ENCODE data around the gene LSM3. TPM values are rescaled to one million over a fixed set of nuclear protein-coding genes. Genes with fewer than 3 reads are reported as not detected.

The LSM3 gene
- total and polyA plus RNA-seq, 9 of the 15 experiments (the other 6 are each of a cell fraction or from before 2014, with no cell fraction given), result 33.8 to 203 (median 61.2) TPM

GRCh38 chr3:14178247-14179113 lies at the start of gene LSM3, which contains the start of gene XPC (continued):
- 0 out of 2 replicates have a peak, but pooled peaks have one; percentile 61 for TF ChIP-seq ATF6 (CRISPR knock-in tag; IDR thresholded peaks at IDR 0.05)
- peak; percentile 94 for TF ChIP-seq MAFF (IDR thresholded peaks at IDR 0.05; ENCODE audit: low read length)
- peak; percentile 30 for TF ChIP-seq BRD9 (IDR thresholded peaks at IDR 0.05; ENCODE audit: low read depth, partially characterized antibody)
- TF ChIP-seq ZNF347 (CRISPR knock-in tag; IDR thresholded peaks at IDR 0.05; ENCODE audit: low read depth), result no peak
- TF ChIP-seq, protein P1, sequence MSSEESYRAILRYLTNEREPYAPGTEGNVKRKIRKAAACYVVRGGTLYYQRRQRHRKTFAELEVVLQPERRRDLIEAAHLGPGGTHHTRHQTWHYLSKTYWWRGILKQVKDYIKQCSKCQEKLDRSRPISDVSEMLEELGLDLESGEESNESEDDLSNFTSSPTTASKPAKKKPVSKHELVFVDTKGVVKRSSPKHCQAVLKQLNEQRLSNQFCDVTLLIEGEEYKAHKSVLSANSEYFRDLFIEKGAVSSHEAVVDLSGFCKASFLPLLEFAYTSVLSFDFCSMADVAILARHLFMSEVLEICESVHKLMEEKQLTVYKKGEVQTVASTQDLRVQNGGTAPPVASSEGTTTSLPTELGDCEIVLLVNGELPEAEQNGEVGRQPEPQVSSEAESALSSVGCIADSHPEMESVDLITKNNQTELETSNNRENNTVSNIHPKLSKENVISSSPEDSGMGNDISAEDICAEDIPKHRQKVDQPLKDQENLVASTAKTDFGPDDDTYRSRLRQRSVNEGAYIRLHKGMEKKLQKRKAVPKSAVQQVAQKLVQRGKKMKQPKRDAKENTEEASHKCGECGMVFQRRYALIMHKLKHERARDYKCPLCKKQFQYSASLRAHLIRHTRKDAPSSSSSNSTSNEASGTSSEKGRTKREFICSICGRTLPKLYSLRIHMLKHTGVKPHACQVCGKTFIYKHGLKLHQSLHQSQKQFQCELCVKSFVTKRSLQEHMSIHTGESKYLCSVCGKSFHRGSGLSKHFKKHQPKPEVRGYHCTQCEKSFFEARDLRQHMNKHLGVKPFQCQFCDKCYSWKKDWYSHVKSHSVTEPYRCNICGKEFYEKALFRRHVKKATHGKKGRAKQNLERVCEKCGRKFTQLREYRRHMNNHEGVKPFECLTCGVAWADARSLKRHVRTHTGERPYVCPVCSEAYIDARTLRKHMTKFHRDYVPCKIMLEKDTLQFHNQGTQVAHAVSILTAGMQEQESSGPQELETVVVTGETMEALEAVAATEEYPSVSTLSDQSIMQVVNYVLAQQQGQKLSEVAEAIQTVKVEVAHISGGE (CRISPR knock-in tag; IDR thresholded peaks at IDR 0.05), result peak in 1 of 3 experiments; percentile 94; a peak in 3 of 6 replicates
- TF ChIP-seq RNF219 (CRISPR knock-in tag; IDR thresholded peaks at IDR 0.05), result no peak
- peak; percentile 78; the same call in 1 of the 2 replicates for TF ChIP-seq CAMTA2 (CRISPR knock-in tag; conservative IDR thresholded peaks at IDR 0.05)
- TF ChIP-seq, protein P2, sequence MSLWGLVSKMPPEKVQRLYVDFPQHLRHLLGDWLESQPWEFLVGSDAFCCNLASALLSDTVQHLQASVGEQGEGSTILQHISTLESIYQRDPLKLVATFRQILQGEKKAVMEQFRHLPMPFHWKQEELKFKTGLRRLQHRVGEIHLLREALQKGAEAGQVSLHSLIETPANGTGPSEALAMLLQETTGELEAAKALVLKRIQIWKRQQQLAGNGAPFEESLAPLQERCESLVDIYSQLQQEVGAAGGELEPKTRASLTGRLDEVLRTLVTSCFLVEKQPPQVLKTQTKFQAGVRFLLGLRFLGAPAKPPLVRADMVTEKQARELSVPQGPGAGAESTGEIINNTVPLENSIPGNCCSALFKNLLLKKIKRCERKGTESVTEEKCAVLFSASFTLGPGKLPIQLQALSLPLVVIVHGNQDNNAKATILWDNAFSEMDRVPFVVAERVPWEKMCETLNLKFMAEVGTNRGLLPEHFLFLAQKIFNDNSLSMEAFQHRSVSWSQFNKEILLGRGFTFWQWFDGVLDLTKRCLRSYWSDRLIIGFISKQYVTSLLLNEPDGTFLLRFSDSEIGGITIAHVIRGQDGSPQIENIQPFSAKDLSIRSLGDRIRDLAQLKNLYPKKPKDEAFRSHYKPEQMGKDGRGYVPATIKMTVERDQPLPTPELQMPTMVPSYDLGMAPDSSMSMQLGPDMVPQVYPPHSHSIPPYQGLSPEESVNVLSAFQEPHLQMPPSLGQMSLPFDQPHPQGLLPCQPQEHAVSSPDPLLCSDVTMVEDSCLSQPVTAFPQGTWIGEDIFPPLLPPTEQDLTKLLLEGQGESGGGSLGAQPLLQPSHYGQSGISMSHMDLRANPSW (CRISPR knock-in tag; IDR thresholded peaks at IDR 0.05), result peak; percentile 99
- 0 out of 4 replicates have a peak, but pooled peaks of 1 of the 2 experiments have one; percentile 33 for TF ChIP-seq TBL1XR1 (IDR thresholded peaks at IDR 0.05; ENCODE audit: low read length in 2 of 2)
- TF ChIP-seq CCNT2 (IDR thresholded peaks at IDR 0.05; ENCODE audit: borderline replicate concordance, extremely low read depth, insufficient read length, low read depth, low read length), result peak; percentile 90
- TF ChIP-seq KAT7 (CRISPR knock-in tag; IDR thresholded peaks at IDR 0.05; ENCODE audit: borderline replicate concordance), result peak; percentile 98; the same call in 1 of the 2 replicates

Measured in K562 (cell line).